Measurements from ENCODE around the gene DDIT4L.
"Not testable (repeated sequence)": the region's sequence is repeated elsewhere in the genome, so short reads cannot be mapped to it uniquely, and the experiment has no call there.

Gene DDIT4L, protein sequence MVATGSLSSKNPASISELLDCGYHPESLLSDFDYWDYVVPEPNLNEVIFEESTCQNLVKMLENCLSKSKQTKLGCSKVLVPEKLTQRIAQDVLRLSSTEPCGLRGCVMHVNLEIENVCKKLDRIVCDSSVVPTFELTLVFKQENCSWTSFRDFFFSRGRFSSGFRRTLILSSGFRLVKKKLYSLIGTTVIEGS

DNA sequence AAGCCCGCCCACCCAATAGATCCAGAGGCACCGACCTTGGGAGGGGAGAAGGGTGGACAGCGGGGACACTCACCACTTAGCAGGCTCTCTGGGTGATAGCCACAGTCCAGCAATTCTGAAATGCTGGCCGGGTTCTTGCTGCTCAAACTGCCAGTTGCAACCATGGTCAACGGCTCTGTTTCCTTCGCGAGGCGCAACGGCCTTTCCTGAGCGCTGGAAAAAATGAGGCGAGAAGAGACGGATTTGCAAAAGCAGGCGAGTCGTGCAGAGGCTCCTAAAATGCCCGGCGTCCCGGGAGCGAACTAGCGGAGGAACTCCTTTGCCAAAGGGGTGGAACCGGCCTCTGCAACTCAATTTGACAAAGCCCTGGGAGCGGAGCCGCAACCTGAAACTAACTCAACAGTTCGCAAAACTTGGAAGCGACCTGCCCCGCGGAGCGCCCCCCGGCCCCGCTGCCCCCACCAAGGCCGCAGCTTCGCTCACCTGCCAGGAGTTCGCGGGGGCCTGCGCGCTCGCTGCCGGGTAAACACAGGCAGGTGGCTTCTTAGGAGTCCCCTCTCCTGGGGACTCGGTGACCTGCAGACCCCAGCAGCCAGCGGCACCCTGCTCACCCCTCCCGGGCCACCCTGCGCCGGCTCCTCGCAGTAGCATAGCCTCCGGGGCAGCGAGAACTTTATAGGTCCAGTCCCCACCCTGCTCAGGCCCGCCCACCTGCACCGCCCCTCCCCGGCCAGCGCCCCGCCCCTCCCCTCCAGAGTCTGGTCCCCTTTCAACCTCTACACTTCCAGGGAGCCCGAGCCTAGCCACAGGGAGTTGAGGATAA is at the start of gene DDIT4L:
DDIT4L (minus strand) TSS at position 649 of the 823 bp plus-strand sequence; CDS start at position 164, 485 bp downstream.
- DNase-seq: peak in 1 of 2 experiments; percentile 14

GRCh38 chr4:100240008-100240407 is 49.7 kb upstream of the DDIT4L start:
- DNase-seq: no peak

DNA sequence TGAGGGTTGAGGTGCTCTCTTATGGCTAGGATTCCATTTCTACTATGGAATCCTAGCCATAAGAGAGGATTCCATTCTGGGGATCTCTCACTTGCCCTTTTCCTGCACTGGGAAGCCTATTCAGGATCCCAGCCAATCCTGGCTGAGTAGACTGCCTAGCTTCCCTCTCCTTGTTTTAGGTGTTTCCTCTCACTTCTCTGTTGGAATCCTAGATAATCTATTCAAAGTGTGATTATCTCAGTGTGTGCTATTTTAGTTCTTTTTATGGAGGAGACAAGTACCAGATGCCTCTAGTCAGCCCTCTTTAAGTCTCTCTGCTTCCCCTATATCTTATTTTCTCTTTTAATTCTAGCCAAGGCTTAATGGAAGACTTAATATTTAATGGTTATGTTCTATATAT is 34.5 kb upstream of the DDIT4L start:
- no peak for DNase-seq

GRCh38 chr4:100224160-100224559 is 33.9 kb upstream of the DDIT4L start:
- DNase-seq: no peak

DNA sequence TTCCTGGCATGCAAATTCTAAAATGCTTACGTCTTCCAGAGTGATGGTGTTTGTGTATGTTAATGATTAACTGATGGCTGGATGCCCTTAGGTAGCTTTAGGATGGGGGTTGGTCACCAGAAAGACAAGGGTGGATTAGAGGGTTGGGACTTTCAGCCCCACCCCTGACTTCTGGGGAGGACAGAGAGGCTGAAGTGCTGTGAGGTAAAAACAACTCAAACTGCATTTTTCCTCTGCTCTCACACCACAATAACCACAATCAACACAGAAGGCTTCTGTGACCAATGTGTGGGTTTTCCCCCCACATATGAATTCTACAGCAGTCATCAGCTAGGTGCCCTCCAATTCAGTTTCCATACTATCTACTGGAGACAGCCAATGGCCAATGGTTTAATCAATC is 18.7 kb upstream of the DDIT4L start:
- peak in 1 of 2 experiments; percentile 0 for DNase-seq

DNA sequence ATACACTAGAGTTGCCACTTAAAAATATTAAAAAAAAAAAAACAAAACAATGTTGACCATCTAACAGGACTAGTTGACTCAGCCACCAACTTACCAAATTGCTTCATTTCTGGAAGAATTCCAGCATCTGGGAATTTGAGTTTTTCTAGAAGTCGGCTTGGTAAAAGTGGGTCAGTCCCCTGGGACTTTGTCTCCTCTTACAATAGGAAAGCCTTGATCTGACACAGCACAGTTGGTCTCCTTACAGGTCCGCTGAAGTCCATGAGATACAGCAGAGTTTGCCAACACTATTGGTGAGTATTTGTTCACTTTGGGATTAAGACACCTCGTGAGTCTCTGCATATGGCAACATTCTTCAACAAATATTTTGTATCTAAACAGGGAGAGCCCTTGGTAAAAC is 18.2 kb upstream of the DDIT4L start:
- no peak for DNase-seq

- DNase-seq: no peak
Observed at GRCh38 chr4:100206850-100207249, 16.6 kb upstream of the DDIT4L start.

DNA sequence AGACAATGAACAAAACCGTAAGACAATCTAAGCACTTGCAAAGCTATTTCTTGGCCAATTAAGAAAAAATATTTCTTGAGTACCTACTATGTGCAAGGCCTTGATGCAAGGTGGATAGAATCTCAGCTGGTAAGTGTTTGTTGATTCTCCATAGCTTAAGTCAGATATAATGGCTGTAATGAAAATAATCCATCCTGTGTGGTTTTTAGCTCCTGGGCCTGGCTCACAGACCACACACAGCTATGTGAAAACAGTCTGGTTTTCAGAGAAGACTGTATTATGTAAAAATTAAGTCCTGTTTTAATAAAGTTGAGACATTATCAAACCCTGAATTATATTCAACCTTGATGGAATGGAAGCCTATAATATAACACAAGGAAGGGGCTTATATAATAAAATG is 7.8 kb upstream of the DDIT4L start:
- no peak for DNase-seq

GRCh38 chr4:100196388-100197071 is 6.3 kb upstream of the DDIT4L start:
- not testable (repeated sequence) for DNase-seq

- peak in 1 of 2 experiments; percentile 0 for DNase-seq
Observed at GRCh38 chr4:100190643-100191600, 654 bp upstream of the DDIT4L start.

DNA sequence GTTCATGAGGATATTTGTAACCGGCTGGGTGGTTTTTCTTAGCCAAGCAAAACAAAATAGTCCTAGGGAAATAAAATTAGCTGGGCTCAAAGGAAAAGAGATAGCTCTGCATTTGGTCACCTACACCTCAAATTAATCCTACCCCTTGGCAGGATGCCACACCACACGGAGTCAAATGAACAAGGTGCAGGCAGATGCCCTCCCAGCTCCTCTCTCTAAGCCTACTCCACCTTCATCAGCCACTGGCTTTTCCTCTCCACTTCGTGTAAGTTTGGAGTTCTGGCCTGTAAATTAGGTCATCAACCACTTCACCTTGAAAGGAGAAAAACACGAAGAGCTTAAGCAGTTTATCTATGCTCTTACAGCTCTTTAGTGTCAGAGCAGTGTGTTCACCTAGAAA is 1.4 kb downstream of the DDIT4L start:
- DNase-seq: peak in 1 of 2 experiments; percentile 20

DNA sequence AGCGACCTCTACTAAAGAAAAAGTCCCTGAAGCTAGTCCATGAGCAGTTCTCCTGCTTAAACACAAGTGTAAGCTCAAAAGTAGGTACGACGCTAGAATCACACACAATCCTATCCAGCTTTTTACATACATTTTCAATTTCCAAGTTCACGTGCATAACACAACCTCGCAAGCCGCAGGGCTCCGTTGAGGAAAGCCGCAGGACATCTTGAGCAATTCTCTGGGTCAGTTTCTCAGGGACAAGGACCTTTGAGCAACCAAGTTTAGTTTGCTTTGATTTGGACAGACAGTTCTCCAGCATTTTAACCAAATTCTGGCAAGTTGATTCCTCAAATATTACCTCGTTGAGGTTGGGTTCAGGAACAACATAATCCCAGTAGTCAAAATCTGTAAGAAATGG is 2.5 kb downstream of the DDIT4L start:
- DNase-seq: no peak

- no peak for DNase-seq
Observed at GRCh38 chr4:100184787-100185186, 5.5 kb downstream of the DDIT4L start.

DNA sequence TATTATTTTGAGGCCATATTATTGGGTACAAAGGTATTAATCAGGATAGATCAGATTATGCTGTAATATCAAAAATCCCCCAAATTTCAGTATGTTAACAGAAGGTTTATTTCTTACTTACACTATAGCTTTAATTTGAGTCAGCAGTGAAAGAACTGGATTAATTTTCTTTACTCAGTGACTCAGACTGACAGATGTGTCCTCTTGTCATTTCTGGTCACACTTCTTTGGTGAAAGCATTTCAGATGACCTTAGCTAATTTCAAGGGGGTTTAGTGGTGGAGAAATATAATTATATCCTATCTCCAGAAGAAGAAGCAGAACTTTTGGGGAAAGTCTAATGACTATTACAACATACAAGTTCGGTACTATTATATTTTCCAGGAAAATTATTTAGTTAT is 12.4 kb downstream of the DDIT4L start:
- DNase-seq: no peak

DNA sequence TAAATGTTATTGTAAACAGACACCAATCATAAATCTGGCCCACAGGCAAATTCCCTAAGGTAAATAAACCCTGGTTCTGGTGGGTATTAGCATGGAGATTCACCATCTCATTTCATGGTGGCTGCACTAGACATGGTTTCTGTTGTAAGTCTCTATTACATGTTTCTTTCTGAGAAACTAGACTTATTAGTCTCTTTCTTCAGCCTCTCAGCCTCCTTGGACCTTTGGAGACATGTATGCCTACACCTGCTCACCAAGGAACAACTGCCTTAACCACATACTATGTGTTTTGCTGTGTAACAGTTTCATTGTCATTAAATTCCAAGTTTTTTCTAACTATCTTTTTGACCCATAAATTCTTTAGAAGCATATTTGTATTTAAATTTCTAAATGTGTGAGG is 13.1 kb downstream of the DDIT4L start:
- peak in 1 of 2 experiments; percentile 7 for DNase-seq

DNA sequence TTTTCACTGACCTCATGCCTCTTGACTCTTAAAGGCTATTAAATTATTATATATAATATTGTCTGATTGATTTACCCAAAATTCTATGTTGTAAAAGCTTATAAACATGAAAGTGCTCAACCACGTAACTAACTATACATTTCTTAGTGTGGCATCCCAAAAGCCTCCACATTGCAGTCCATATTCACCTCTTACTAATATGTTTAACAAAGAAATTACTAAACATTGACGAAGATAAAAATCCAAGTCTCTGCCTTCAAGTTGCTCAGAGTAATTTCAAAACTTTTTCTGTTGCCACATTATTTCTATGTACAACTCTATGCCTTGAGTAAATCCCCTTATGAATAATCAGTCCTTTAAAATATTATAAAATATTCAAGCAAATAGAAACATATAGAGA is 14.4 kb downstream of the DDIT4L start:
- DNase-seq: no peak

DNA sequence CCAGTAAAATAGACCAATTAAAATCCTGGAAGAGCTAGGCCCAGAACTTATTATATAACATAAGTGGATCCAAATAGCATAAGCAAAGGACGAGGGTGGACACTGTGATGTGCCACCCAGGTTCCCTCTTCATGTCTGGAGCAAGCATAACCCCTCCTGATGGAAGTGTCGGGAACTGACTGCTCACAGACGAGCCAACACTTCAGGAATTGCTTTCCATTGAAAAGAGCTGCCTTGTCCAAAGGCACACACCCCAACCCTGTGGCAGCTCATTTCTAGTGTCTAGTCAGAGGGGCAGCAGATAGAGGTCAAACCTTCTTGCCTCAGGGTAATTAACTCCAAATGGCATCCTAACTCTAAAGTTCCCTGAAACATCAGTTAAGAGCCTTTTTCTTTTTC is 15.3 kb downstream of the DDIT4L start:
- DNase-seq: no peak

- DNase-seq: no peak
Observed at GRCh38 chr4:100170986-100171385, 19.3 kb downstream of the DDIT4L start.

DNA sequence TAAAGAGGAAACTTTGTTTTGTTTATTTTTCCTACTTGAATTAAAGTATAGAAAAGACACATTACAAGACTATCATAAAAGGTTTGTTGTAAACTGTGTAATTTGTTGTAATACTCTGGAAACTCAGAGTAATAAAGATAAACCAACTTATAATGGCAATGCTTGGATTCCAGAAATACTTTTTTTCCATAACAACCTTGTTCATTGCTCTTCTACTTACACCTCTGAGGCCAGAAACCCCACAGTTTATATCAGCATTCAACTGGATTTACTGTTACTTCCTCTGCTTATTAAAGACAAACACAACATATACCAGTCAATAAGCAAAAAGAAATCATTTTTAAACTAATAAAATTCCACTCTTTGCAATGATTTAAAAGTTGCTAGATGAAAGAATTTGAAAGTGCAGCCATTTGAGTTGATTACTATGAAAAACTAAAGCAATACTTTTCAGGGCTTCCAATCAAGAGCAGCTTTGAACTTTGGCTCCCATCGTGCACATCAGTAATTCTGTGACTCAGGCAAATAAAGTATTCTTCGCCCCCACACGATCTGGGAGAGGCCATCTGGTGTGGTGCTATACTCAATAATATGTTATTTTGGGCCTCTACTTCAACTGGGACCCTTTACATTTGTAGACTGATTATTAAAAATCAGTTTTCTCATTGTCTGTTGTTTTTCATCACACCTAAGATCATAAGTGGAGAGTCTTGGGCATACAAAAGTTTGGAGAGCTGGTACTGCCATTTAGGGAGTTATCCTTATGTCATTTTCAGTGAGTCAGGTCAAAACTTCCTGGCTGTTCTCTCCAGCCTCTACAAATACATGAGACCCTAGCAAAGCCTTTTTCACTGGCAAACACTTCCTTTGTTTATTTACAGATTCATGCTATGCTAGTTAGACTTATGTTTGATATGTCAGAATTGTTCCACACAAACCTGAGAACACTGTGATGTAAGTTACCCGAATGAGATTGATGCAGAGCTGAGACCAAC is 20.5 kb downstream of the DDIT4L start:
- DNase-seq: no peak

GRCh38 chr4:100168521-100168920 is 21.7 kb downstream of the DDIT4L start:
- DNase-seq: no peak

DNA sequence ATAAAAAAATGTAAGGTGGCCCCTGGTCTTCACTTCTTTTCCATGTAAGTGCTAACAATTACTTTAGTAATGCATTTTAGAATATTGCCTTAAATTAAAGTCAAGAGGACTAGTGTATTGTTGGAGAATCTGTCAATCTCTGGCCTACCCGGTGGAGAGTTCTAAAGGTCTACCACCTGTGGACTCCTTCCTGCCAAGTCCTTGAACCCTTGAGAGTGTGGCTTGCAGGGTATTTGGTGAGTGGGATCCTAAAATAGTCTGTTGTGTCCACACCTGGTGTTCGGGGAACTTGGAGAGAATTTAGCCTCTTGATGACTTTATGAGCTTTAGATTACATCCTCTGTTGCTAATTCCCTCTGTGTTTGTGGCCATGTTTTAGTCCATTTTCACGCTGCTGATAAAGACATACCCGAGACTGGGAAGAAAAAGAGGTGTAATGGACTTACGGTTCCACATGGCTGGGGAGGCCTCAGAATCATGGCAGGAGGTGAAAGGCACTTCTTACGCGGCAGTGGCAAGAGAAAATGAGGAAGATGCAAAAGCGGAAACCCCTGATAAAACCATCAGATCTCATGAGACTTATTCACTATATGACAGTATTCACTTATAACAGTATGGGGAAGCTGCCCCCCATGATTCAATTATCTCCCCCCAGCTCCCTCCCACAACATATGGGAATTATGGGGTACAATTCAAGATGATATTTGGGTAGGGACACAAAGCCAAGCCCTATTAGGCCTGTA is 23.8 kb downstream of the DDIT4L start:
- DNase-seq: no peak

All from NCI-H526 (cell line).